NB4 (cell line): ENCODE measurements around the gene VWA3B.

Experiments
- DNase-seq: peaks from one replicate; pipeline ENCODE4 v3.0.0; 2010; ENCODE audit warnings: low read depth
- H3K4me3 ChIP-seq: one replicate; pipeline ENCODE4 v1.5.1; 2011; ENCODE audit warnings: mild to moderate bottlenecking, low read depth, low read length, moderate library complexity
- CTCF ChIP-seq: IDR thresholded peaks from one replicate; pipeline ENCODE4 v1.5.1; 2012; ENCODE audit warnings: low read depth, low read length
- MAX ChIP-seq: IDR thresholded peaks from 2 replicates; pipeline ENCODE4 v1.6.1; 2011; ENCODE audit warnings: low read depth, low read length
- MYC ChIP-seq: IDR thresholded peaks from 2 replicates; pipeline ENCODE4 v1.6.1; 2011; ENCODE audit warnings: low read depth, low read length
- POLR2A ChIP-seq: IDR thresholded peaks from 2 replicates; pipeline ENCODE4 v1.6.1; 2011; ENCODE audit warnings: mild to moderate bottlenecking; ENCODE audit not compliant: insufficient read length; ENCODE audit errors: extremely low read depth

The VWA3B gene

GRCh38 chr2:98245491-98245890 lies 158.5 kb downstream of the VWA3B start:
- TF ChIP-seq CTCF (no peak), MAX (no peak), MYC (no peak), POLR2A (no peak)
- DNase-seq, result peak; percentile 7
- H3K4me3 ChIP-seq, result no peak overlapping the region

- TF ChIP-seq MAX (no peak), POLR2A (no peak), MYC (no peak), CTCF (no peak)
- no peak for DNase-seq
These were observed 160.4 kb downstream of the VWA3B start for GRCh38 chr2:98247383-98247782.

GRCh38 chr2:98252038-98252773 lies 165.2 kb downstream of the VWA3B start:
- no peak for TF ChIP-seq MAX
- TF ChIP-seq MYC, result no peak
- TF ChIP-seq POLR2A, result no peak
- no peak for TF ChIP-seq CTCF
- H3K4me3 ChIP-seq, result no peak overlapping the region
- peak; percentile 61 for DNase-seq

More at GRCh38 chr2:98247383-98247782, 160.4 kb downstream of the VWA3B start:
- H3K4me3 ChIP-seq, result no peak overlapping the region

- TF ChIP-seq MAX (no peak), CTCF (no peak), POLR2A (no peak), MYC (no peak)
- no peak for DNase-seq
- no peak overlapping the region for H3K4me3 ChIP-seq
These were observed 166.6 kb downstream of the VWA3B start for GRCh38 chr2:98253461-98254070.

- DNase-seq, result no peak
- H3K4me3 ChIP-seq, result no peak overlapping the region
- TF ChIP-seq MYC (no peak), POLR2A (no peak), MAX (no peak), CTCF (no peak)
These were observed 167.6 kb downstream of the VWA3B start for GRCh38 chr2:98254504-98255059.
